ENCODE measurements around the gene PRKCA.

Gene PRKCA

DNA sequence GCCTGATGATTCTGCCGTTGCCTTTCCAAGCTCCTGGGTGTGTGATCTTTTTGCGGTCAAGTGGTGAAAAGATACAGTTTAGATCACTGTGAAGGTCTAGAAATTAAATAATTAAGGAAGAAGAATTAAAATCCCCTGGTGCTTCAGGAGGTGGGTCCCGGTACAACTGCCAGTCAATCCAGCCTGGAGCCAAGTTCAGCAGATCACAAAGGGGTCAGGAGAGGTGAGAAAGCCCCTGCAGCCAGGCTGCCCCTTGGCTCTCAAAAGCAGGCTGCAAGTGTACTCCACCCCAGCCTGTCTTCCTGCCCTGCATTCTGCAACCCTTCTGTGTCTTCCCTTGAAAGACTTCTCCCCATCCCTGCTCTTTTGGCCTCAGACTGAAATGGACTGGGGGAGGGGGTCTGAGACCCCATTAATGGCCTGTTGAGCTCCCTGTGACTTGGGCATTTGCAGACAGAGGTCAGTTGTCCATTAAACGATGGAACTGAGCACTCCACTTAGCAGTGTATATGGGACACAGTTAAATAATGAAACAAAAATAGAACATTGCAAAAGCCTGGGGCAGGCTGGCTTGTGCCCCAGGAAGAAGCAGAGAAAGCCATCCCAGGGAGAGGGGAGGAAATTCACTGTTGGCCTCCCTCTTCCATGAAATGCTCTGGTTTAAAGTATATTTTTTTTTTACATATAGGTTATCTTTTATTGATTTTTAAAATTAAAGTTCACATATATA lies 547.6 kb downstream of the PRKCA start:
- no peak for DNase-seq (ENCODE audit: low read depth)
- TF ChIP-seq, protein P1, sequence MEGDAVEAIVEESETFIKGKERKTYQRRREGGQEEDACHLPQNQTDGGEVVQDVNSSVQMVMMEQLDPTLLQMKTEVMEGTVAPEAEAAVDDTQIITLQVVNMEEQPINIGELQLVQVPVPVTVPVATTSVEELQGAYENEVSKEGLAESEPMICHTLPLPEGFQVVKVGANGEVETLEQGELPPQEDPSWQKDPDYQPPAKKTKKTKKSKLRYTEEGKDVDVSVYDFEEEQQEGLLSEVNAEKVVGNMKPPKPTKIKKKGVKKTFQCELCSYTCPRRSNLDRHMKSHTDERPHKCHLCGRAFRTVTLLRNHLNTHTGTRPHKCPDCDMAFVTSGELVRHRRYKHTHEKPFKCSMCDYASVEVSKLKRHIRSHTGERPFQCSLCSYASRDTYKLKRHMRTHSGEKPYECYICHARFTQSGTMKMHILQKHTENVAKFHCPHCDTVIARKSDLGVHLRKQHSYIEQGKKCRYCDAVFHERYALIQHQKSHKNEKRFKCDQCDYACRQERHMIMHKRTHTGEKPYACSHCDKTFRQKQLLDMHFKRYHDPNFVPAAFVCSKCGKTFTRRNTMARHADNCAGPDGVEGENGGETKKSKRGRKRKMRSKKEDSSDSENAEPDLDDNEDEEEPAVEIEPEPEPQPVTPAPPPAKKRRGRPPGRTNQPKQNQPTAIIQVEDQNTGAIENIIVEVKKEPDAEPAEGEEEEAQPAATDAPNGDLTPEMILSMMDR (conservative IDR thresholded peaks at IDR 0.05; ENCODE audit: control insufficient read depth, insufficient read depth, low read depth, low read length): no peak
- no peak overlapping the region for H3K4me3 ChIP-seq (ENCODE audit: control insufficient read depth, low read depth, low read length)

DNA sequence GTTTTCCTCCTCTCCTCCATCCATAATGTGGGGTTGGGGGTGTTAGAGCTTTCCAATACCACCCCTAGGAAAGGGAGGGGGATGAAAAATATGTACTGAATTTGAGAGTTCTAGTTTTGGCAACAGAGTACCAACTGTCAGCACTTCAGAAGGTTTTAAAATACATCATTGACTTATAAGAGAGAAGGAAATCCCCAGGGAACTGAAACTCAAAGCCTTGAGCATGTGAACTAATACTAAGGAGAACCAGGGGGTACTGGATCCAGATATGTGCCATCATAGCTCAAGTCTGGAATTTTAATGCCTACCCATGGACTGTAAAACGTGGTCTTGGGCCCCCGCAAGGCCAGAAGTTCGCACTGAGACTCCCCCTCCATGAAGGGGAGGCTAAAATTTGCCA lies 548.3 kb downstream of the PRKCA start:
- TF ChIP-seq, protein P1 (conservative IDR thresholded peaks at IDR 0.05; ENCODE audit: control insufficient read depth, insufficient read depth, low read depth, low read length): no peak
- H3K4me3 ChIP-seq (ENCODE audit: control insufficient read depth, low read depth, low read length): no peak overlapping the region
- peak; percentile 20 for DNase-seq (ENCODE audit: low read depth)

DNA sequence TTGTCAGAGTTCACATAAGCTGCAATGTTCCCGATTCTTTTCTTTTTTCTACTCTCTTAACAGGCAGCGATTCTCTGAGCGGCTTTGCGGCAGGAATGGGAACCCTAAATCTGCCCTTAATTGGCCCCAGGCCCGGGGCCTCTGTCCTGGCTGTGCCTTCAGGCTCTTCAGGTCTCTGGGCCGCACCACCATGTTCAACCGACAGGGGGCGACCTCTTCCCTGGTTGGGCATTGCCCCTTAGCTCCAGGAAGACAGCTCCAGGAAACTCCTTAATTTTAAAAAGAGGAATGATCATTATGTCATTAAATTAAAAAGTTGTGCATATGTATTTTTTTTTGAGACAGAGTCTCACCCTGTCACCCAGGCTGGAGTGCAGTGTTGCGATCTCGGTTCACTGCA lies 552.8 kb downstream of the PRKCA start:
- TF ChIP-seq, protein P1 (conservative IDR thresholded peaks at IDR 0.05; ENCODE audit: control insufficient read depth, insufficient read depth, low read depth, low read length): peak; percentile 38
- H3K4me3 ChIP-seq (ENCODE audit: control insufficient read depth, low read depth, low read length): no peak overlapping the region
- DNase-seq (ENCODE audit: low read depth): no peak

DNA sequence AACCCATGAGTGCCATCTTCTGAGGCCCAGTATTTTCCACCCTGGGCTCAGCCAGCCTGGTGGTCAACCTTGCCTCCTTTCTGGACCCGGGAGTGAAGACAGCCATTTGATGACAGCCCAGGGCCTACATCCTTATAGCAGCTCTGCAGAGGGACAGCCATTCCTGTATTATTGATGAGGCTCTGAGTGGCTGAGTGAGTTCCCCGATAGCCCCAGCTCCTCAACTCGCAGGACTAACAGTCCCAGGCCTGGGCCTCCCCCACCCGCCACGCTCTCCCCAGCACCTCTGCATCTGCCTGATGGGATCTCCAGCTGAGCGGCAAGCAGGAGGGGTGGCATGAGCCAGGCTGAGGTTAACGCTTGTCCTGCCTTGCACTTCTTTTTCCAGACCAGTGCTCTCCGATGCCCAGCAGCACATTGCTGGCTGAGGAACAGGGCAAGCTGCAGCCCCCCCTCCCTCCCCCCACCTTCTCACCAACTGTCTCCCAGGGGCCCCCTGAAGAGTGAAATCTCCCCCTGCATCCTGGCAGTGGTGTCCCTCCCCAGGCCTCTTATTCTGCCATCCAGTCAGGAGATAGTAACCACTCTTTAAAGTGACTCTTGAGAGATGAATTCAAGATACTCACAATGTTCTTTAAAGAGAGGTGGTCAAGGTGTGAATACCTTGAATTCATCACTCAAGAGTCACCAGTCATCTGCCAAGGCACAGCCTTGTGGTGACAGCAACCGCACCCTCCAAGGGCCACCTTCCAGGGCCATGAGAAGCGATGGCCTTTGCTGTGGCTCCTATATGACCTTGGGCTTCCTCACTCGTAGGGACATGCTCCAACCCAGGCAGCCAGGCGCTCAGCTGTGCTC lies 556.0 kb downstream of the PRKCA start:
- TF ChIP-seq, protein P1 (conservative IDR thresholded peaks at IDR 0.05; ENCODE audit: control insufficient read depth, insufficient read depth, low read depth, low read length): no peak
- DNase-seq (ENCODE audit: low read depth): no peak
- no peak overlapping the region for H3K4me3 ChIP-seq (ENCODE audit: control insufficient read depth, low read depth, low read length)

DNA sequence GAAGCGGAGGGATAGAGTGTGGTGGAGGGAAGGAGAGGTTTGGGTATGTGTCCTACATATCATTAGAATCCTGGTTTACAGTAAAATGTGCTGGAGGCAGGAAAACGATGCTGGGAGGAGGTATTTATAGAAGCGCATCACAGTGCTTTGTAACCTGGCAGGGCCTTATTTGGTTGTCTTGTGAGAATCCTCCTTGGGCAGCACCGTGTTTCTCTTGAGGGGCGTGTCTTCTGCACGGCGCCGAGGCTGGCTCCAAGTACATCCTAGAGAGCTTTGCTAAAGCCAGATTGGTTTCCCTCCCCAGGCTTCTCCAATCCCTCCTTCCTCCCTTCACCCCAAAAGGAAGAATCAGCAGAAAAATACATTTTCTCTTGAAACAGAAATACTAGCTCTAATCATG lies 556.9 kb downstream of the PRKCA start:
- TF ChIP-seq, protein P1 (conservative IDR thresholded peaks at IDR 0.05; ENCODE audit: control insufficient read depth, insufficient read depth, low read depth, low read length): no peak
- H3K4me3 ChIP-seq (ENCODE audit: control insufficient read depth, low read depth, low read length): no peak overlapping the region
- no peak for DNase-seq (ENCODE audit: low read depth)

DNA sequence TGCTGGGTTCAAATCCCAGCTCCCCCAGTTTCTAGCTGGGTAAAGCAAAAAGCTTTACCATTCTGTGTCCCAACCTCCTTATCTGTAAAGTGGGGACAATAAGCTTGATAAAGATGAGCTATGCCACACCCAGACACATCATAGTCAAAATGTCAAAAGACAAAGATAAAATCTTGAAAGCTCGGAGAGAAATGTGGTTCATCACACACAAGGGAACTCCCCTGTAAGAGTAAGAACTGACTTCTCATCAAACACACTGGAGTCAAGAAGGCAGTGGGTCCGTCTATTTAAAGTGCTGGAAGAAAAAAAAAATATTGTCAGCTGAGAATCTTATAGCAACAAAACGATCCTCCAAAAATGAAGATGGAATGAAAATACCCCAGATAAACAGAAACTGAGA lies 557.8 kb downstream of the PRKCA start:
- H3K4me3 ChIP-seq (ENCODE audit: control insufficient read depth, low read depth, low read length): no peak overlapping the region
- no peak for DNase-seq (ENCODE audit: low read depth)
- TF ChIP-seq, protein P1 (conservative IDR thresholded peaks at IDR 0.05; ENCODE audit: control insufficient read depth, insufficient read depth, low read depth, low read length): no peak
